Mesendoderm (in vitro differentiated cells): ENCODE measurements around the gene DNM1L.
A peak's percentile ranks its signal among the peaks of the same experiment; 100 is the strongest.

ENCODE experiments used
- DNase-seq: peaks from one replicate; pipeline ENCODE4 v3.0.0; 2013
- H2AK5ac ChIP-seq: 2 replicates; pipeline ENCODE4 v1.6.1; 2013; ENCODE audit warnings: low read length, inconsistent platforms
- H2BK120ac ChIP-seq: 2 replicates; pipeline ENCODE4 v1.6.1; 2013; ENCODE audit warnings: low read depth, mild to moderate bottlenecking, low read length, moderate library complexity, mixed read lengths
- H2BK15ac ChIP-seq: replicated peaks from 2 replicates; pipeline ENCODE4 v1.6.1; 2013; ENCODE audit warnings: low read depth, mild to moderate bottlenecking, moderate library complexity
- H2BK5ac ChIP-seq: 2 replicates; pipeline ENCODE4 v1.6.1; 2013; ENCODE audit warnings: low read length, inconsistent platforms
- H3K18ac ChIP-seq: 2 replicates; pipeline ENCODE4 v1.6.1; 2013; ENCODE audit warnings: mild to moderate bottlenecking, low read length, mixed read lengths
- H3K23ac ChIP-seq: one replicate; pipeline ENCODE4 v1.6.1; 2013; ENCODE audit warnings: low read length
- H3K27ac ChIP-seq: 2 replicates; pipeline ENCODE4 v1.5.1; 2013; ENCODE audit warnings: low read depth, mild to moderate bottlenecking, inconsistent platforms, low read length, moderate library complexity
- H3K27me3 ChIP-seq: 2 replicates; pipeline ENCODE4 v1.6.1; 2013; ENCODE audit warnings: low read length, control low read depth, mild to moderate bottlenecking, inconsistent platforms; ENCODE audit not compliant: insufficient read depth, poor library complexity
- H3K36me3 ChIP-seq: 2 replicates; pipeline ENCODE4 v1.6.1; 2013; ENCODE audit warnings: low read length, inconsistent platforms; ENCODE audit not compliant: control insufficient read depth, insufficient read depth
- H3K4ac ChIP-seq: one replicate; pipeline ENCODE4 v1.6.1; 2013; ENCODE audit warnings: low read depth, mild to moderate bottlenecking, low read length, moderate library complexity
- H3K4me1 ChIP-seq: 2 replicates; pipeline ENCODE4 v1.6.1; 2013; ENCODE audit warnings: low read depth, low read length, inconsistent platforms; ENCODE audit not compliant: control insufficient read depth
- H3K4me2 ChIP-seq: 2 replicates; pipeline ENCODE4 v1.6.1; 2013; ENCODE audit warnings: low read length
- H3K4me3 ChIP-seq: 2 replicates; pipeline ENCODE4 v1.5.1; 2013; ENCODE audit warnings: mild to moderate bottlenecking, low read length
- H3K56ac ChIP-seq: one replicate; pipeline ENCODE4 v1.6.1; 2013; ENCODE audit warnings: low read length
- H3K79me1 ChIP-seq: 2 replicates; pipeline ENCODE4 v1.6.1; 2013; ENCODE audit warnings: low read length, inconsistent platforms
- H3K79me2 ChIP-seq: 2 replicates; pipeline ENCODE4 v1.6.1; 2013; ENCODE audit warnings: mild to moderate bottlenecking, low read length; ENCODE audit not compliant: control insufficient read depth, insufficient read depth
- H3K9ac ChIP-seq: 2 replicates; pipeline ENCODE4 v1.6.1; 2013; ENCODE audit warnings: low read length, inconsistent platforms
- H4K5ac ChIP-seq: one replicate; pipeline ENCODE4 v1.6.1; 2013; ENCODE audit warnings: low read length
- H4K8ac ChIP-seq: one replicate; pipeline ENCODE4 v1.6.1; 2013; ENCODE audit warnings: low read depth, mild to moderate bottlenecking, control low read depth, low read length, moderate library complexity
- WGBS: extraction: QIAGEN DNeasy Blood & Tissue Kit; methylation state at CpG from one replicate; pipeline ENCODE4 v1.1.7; 2013; ENCODE audit warnings: low lambda C conversion rate, missing lambda C conversion rate; ENCODE audit not compliant: insufficient coverage; ENCODE audit errors: extremely low coverage; 5-methylcytosine and 5-hydroxymethylcytosine counted together

The DNM1L gene

DNA sequence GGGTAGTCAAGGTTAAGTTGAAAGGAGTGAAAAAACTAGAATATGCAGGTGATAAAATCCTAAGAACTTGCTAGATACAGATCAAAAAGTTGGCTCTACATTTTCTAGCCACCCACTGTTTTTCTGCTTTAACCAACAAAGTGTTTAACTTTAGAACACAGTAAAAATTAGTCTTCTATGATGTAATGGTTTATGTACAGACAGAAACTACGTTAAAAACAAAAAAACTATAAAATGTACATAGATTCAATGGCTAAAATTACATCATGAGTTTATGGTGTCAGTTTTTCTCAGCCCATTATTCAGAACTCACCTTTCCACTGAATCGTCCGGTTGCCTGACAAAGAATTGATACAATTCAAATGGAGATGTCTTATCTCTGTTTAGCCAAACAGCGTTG lies 74.5 kb downstream of the DNM1L start:
- Histone ChIP-seq H4K5ac (no peak overlapping the region), H2BK120ac (no peak overlapping the region), H3K79me1 (peaks cover 10% of the 10 kb centered on the region), H3K4me1 (peaks cover 4% of the 10 kb centered on the region), H3K4ac (no peak overlapping the region), H3K18ac (no peak overlapping the region), H3K9ac (peak overlapping the region; percentile 87), H2BK5ac (no peak overlapping the region), H3K36me3 (peaks cover 2% of the 10 kb centered on the region), H3K23ac (no peak overlapping the region), H3K27ac (no peak overlapping the region), H4K8ac (no peak overlapping the region), H2AK5ac (no peak overlapping the region), H2BK15ac (no peak overlapping the region), H3K27me3 (no peaks in the 10 kb centered on the region), H3K4me3 (no peak overlapping the region), H3K4me2 (peak overlapping the region; percentile 57), H3K79me2 (peaks cover 16% of the 10 kb centered on the region), H3K56ac (peak overlapping the region; percentile 94)
- WGBS: no CpG with 5 or more reads among the region's 4 CpGs
- no peak for DNase-seq

DNA sequence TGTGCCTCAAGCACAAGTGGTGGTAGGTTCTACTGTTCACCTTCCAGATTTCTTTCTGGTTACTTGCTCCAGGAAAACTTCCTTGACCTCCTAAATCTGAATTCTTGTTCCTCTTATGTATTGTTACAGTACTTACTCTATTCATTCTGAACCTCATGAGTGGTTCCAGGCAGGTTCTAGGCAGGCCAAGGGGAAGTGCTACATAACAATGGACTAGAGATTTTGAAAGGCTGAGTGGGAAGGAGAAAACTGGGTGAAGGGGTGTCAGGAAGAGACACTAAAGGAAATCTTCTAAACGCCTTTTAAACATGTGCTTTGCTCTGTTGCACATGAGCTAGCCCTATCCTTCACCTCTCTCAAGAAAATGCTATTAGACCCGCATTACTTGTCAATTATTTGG lies 75.0 kb downstream of the DNM1L start:
- Histone ChIP-seq H3K36me3 (peaks cover 2% of the 10 kb centered on the region), H2BK5ac (no peak overlapping the region), H3K4me2 (peak overlapping the region; percentile 57), H2BK15ac (no peak overlapping the region), H3K27ac (no peak overlapping the region), H3K18ac (no peak overlapping the region), H2BK120ac (no peak overlapping the region), H2AK5ac (no peak overlapping the region), H3K9ac (peak overlapping the region; percentile 87), H3K4me1 (peaks cover 4% of the 10 kb centered on the region), H3K56ac (peak overlapping the region; percentile 94), H3K79me2 (peaks cover 16% of the 10 kb centered on the region), H4K5ac (no peak overlapping the region), H3K23ac (no peak overlapping the region), H3K79me1 (peaks cover 10% of the 10 kb centered on the region), H3K27me3 (no peaks in the 10 kb centered on the region), H3K4me3 (peak overlapping the region; percentile 41), H3K4ac (no peak overlapping the region), H4K8ac (no peak overlapping the region)
- peak; percentile 7 for DNase-seq
- WGBS: no CpG with 5 or more reads among the region's 2 CpGs

DNA sequence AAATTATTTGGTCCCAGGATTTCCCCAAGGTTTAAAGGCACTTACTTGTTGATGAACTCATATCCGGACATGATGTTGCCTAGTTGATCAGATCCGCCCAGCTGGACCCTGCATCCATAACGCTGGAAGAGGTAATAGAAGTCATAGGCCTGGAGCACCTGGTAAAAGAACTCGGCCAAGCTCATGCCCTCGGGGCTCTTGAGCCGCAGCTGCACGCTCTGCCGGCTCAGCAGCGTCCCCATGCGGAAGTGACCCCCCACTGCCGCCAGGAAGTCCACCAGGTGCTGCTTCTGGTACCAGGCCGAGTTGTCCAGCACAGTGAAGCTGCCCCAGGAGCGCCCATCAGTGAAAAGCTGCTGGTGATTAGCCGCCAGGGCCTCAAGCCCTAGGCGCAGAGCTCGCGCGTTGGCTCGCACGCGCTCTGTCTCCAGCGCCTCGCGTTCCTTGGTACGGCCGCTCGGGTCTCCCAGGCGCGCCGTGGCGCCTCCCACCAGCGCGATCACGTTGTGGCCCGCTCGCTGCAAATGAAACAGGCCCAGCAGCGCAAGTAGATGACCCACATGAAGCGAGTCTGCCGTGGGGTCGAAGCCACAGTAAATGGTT lies 76.1 kb downstream of the DNM1L start:
- Histone ChIP-seq H3K4me3 (peak overlapping the region; percentile 74), H3K79me2 (peaks cover 16% of the 10 kb centered on the region), H3K9ac (peak overlapping the region; percentile 87), H3K27ac (peak overlapping the region; percentile 8), H2AK5ac (no peak overlapping the region), H3K18ac (peak overlapping the region; percentile 11), H3K23ac (no peak overlapping the region), H3K56ac (peak overlapping the region; percentile 94), H3K4me2 (peak overlapping the region; percentile 57), H3K4ac (no peak overlapping the region), H3K36me3 (peaks cover 2% of the 10 kb centered on the region), H4K5ac (peak overlapping the region; percentile 17), H3K79me1 (peaks cover 10% of the 10 kb centered on the region), H3K27me3 (no peaks in the 10 kb centered on the region), H2BK120ac (no peak overlapping the region), H2BK5ac (peak overlapping the region; percentile 12), H2BK15ac (no peak overlapping the region), H3K4me1 (peaks cover 4% of the 10 kb centered on the region), H4K8ac (peak overlapping the region; percentile 93)
- DNase-seq: peak; percentile 92
- WGBS: no CpG with 5 or more reads among the region's 40 CpGs

DNA sequence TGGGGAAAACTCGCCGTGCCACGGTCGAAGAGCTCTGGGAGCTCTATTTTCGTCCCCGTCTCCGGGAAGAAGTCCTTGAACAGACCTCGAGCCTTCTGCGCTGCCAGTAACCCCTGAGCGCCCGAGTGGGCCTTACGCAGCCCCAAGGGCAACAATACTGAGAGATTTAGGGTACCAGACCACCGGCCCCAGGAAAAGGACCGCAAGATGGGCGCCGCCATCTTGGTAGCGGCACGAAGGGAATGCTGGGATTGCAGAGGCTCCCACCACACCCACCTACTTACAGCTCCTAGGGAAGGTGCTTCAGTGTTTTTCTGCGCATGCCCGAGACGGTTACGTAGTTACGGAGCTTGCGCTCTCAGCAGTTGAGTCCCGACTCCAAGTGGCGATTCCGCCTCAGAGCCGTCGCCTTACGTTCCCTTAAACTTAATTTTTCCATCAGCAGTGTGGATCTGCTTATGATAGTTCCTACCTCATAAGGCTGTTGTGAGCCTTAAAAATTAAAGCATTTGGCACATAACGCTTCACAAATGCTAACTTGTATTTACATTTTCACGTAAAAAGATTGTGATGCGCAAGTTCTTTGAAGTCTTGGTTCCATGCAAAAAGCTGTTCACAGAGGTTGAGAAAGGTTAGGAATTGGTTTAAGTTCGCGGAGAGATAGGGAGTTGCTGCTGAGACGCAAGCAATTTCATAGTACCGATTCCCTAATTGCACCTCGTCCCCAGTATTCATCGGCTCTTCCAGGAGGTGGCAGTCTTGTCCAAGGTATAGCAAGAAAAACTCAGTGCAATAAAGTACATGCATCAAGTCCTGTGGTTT lies 76.8 kb downstream of the DNM1L start, which contains the start of gene YARS2:
Gene YARS2 (minus strand): TSS at position 244 of the 822 bp plus-strand sequence. CDS start 23 bp downstream, at position 221.
- Histone ChIP-seq H3K36me3 (peaks cover 2% of the 10 kb centered on the region), H3K18ac (peak within 1 kb of the TSS; percentile 11), H3K27ac (peak within 1 kb of the TSS; percentile 32), H3K4me3 (peak within 1 kb of the TSS; percentile 74), H2BK5ac (peak within 1 kb of the TSS; percentile 21), H4K5ac (peak within 1 kb of the TSS; percentile 63), H3K9ac (peak within 1 kb of the TSS; percentile 88), H2AK5ac (no peak within 1 kb of the TSS), H3K23ac (no peak within 1 kb of the TSS), H4K8ac (peak within 1 kb of the TSS; percentile 93), H3K79me1 (peaks cover 10% of the 10 kb centered on the region), H2BK120ac (no peak within 1 kb of the TSS), H3K27me3 (no peaks in the 10 kb centered on the region), H3K4ac (no peak within 1 kb of the TSS), H3K79me2 (peaks cover 16% of the 10 kb centered on the region), H3K4me2 (peak within 1 kb of the TSS; percentile 86), H3K56ac (peak within 1 kb of the TSS; percentile 94), H3K4me1 (peaks cover 4% of the 10 kb centered on the region), H2BK15ac (no peak within 1 kb of the TSS)
- no CpG with 5 or more reads among the region's 39 CpGs for WGBS
- DNase-seq: peak; percentile 99

DNA sequence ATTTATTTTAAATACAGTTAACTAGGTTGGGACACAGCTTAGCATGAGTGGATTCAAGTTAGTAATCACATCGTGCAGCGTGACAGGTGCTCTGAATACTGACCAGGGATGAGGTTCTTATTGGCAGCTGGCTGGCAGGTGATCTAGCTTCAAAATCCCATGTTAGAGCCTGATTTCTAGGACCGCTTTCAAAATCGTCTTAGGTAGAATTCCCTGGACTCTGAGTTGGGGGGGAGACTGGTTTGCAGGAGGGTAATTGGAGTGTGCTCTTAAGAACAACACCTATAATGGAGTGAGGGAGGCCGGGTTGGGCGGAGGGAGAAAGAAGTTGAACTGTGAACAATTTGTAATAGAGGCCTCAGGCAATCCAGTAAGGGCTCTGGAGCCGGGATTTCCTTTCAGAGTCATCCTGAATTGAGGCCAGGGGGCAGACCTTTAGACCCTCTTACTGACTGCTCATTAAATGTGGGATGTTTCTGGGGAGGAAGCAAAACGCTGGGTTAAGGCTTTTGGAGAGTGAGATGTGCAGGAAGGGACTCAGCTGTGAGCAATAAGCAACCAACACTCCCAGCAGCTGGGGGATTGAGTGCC lies 77.5 kb downstream of the DNM1L start:
- DNase-seq: no peak
- no CpG with 5 or more reads among the region's 8 CpGs for WGBS
- peaks cover 1% of the 10 kb centered on the region for H3K36me3 ChIP-seq

More for the DNA sequence above, 77.5 kb downstream of the DNM1L start:
- no peak overlapping the region for H3K27ac ChIP-seq
- peak overlapping the region; percentile 40 for H3K56ac ChIP-seq
- no peak overlapping the region for H2BK15ac ChIP-seq
- H2AK5ac ChIP-seq: no peak overlapping the region
- peaks cover 16% of the 10 kb centered on the region for H3K79me2 ChIP-seq
- H3K23ac ChIP-seq: no peak overlapping the region
- no peak overlapping the region for H4K8ac ChIP-seq
- no peaks in the 10 kb centered on the region for H3K27me3 ChIP-seq
- H4K5ac ChIP-seq: no peak overlapping the region
- H2BK5ac ChIP-seq: no peak overlapping the region
- H3K79me1 ChIP-seq: peaks cover 10% of the 10 kb centered on the region
- no peak overlapping the region for H3K4me3 ChIP-seq
- H3K4me1 ChIP-seq: peaks cover 4% of the 10 kb centered on the region
- no peak overlapping the region for H2BK120ac ChIP-seq
- no peak overlapping the region for H3K18ac ChIP-seq
- peak overlapping the region; percentile 6 for H3K9ac ChIP-seq
- H3K4me2 ChIP-seq: no peak overlapping the region
- H3K4ac ChIP-seq: no peak overlapping the region
